ENCODE measurements around the gene PRRX2. TPM values are rescaled to one million over a fixed set of nuclear protein-coding genes. Genes with fewer than 3 reads are reported as not detected.

PRRX2 gene
- total RNA-seq, 1 donor, result 27.5 TPM

DNA sequence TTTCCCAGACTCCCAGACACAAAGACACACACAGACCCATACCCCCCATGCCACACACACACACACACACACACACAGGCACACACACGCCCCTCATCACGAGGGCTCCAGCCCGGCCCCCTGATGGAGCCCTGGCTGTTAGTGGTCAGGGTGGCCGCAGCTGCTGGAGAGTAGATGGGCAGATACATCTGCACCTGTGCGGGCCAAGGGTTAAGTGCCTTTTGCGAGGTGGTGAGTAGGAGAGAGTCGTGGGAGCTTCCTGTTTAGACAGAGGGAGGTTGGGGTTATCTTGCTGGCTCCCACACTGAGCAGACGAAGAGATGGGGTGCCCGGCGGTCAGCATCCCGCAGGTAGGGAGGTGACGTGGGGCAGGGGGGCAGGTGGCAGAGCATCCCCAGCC lies 8.2 kb downstream of the PRRX2 start:
- H3K79me2 ChIP-seq (ENCODE audit: insufficient read depth, low read length), result peaks cover 64% of the 10 kb centered on the region

DNA sequence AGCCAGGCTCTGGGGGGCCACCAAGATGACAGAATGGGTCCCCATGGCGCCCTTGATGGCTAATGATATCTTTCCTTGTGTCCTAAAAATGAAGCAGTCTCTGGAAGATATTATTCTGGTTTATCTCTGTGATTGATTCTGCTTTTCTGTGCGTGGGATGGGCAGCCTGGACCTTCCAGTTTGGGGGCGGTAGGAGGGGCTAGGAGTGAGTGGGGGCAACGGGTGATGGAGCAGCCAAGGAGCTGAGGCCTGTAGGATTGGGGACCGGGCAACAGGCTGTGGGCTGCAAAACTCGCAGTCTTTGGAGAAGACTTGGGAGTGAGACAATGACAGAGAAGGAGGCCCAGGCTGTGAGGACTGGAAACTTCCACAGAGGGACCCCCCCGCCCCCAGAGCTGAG lies 8.8 kb downstream of the PRRX2 start:
- Histone ChIP-seq H3K36me3 (ENCODE audit: insufficient read depth, low read length) (peaks cover 7% of the 10 kb centered on the region), H3K4me1 (ENCODE audit: insufficient read depth, low read length) (peaks cover 30% of the 10 kb centered on the region), H3K79me2 (ENCODE audit: insufficient read depth, low read length) (peaks cover 68% of the 10 kb centered on the region), H2AFZ (ENCODE audit: low read length) (no peak overlapping the region), H3K27ac (ENCODE audit: low read depth, low read length) (no peak overlapping the region), H3K27me3 (ENCODE audit: insufficient read depth, low read length) (no peaks in the 10 kb centered on the region), H3K4me2 (ENCODE audit: insufficient read depth, low read length) (no peak overlapping the region), H4K20me1 (ENCODE audit: insufficient read depth, low read length) (peaks cover 70% of the 10 kb centered on the region), H3K9me3 (ENCODE audit: low read depth, low read length) (no peaks in the 10 kb centered on the region), H3K4me3 (ENCODE audit: insufficient read depth, low read length) (no peak overlapping the region)
- TF ChIP-seq, protein P1, sequence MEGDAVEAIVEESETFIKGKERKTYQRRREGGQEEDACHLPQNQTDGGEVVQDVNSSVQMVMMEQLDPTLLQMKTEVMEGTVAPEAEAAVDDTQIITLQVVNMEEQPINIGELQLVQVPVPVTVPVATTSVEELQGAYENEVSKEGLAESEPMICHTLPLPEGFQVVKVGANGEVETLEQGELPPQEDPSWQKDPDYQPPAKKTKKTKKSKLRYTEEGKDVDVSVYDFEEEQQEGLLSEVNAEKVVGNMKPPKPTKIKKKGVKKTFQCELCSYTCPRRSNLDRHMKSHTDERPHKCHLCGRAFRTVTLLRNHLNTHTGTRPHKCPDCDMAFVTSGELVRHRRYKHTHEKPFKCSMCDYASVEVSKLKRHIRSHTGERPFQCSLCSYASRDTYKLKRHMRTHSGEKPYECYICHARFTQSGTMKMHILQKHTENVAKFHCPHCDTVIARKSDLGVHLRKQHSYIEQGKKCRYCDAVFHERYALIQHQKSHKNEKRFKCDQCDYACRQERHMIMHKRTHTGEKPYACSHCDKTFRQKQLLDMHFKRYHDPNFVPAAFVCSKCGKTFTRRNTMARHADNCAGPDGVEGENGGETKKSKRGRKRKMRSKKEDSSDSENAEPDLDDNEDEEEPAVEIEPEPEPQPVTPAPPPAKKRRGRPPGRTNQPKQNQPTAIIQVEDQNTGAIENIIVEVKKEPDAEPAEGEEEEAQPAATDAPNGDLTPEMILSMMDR (IDR thresholded peaks at IDR 0.05; ENCODE audit: extremely low read depth, low read depth, low read length), result no peak
- DNase-seq (ENCODE audit: insufficient read length, low spot score, missing footprints), result peak; percentile 57

More for the DNA sequence above, 8.2 kb downstream of the PRRX2 start:
- peak; percentile 48 for DNase-seq (ENCODE audit: insufficient read length, low spot score, missing footprints)
- Histone ChIP-seq H2AFZ (ENCODE audit: low read length) (no peak overlapping the region), H3K27me3 (ENCODE audit: insufficient read depth, low read length) (no peaks in the 10 kb centered on the region), H3K4me2 (ENCODE audit: insufficient read depth, low read length) (no peak overlapping the region), H3K36me3 (ENCODE audit: insufficient read depth, low read length) (peaks cover 7% of the 10 kb centered on the region), H3K4me1 (ENCODE audit: insufficient read depth, low read length) (peaks cover 36% of the 10 kb centered on the region), H3K4me3 (ENCODE audit: insufficient read depth, low read length) (no peak overlapping the region), H3K27ac (ENCODE audit: low read depth, low read length) (no peak overlapping the region), H3K9me3 (ENCODE audit: low read depth, low read length) (no peaks in the 10 kb centered on the region), H4K20me1 (ENCODE audit: insufficient read depth, low read length) (peaks cover 66% of the 10 kb centered on the region)
- TF ChIP-seq, protein P1 (IDR thresholded peaks at IDR 0.05; ENCODE audit: extremely low read depth, low read depth, low read length), result no peak

DNA sequence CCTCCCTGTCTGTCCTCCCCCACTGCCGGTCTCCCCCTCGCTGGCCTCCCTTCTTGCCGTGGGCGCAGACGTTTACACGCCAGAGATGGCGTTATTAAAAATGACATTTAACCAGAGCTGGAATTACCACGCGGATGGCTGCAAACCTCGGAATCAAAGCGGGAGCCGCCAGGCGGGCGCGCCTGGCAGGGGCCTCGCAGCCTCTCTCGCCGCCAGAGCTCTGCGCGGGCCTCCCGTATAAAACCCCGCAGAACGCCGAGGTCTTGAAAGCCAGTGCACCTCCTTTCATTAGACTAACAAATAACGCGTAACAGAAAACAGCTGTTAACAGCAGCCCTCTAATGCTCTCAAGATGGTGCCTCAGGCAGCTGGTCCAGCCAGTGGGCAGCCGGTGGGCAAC lies 10.2 kb downstream of the PRRX2 start:
- no peak overlapping the region for H3K27ac ChIP-seq (ENCODE audit: low read depth, low read length)
- TF ChIP-seq, protein P1 (IDR thresholded peaks at IDR 0.05; ENCODE audit: extremely low read depth, low read depth, low read length), result no peak
- peaks cover 4% of the 10 kb centered on the region for H3K36me3 ChIP-seq (ENCODE audit: insufficient read depth, low read length)
- no peak overlapping the region for H3K4me2 ChIP-seq (ENCODE audit: insufficient read depth, low read length)
- no peak overlapping the region for H2AFZ ChIP-seq (ENCODE audit: low read length)
- H4K20me1 ChIP-seq (ENCODE audit: insufficient read depth, low read length), result peaks cover 72% of the 10 kb centered on the region
- H3K79me2 ChIP-seq (ENCODE audit: insufficient read depth, low read length), result peaks cover 62% of the 10 kb centered on the region
- H3K4me3 ChIP-seq (ENCODE audit: insufficient read depth, low read length), result no peak overlapping the region
- H3K4me1 ChIP-seq (ENCODE audit: insufficient read depth, low read length), result peaks cover 23% of the 10 kb centered on the region
- DNase-seq (ENCODE audit: insufficient read length, low spot score, missing footprints), result peak; percentile 38
- H3K9me3 ChIP-seq (ENCODE audit: low read depth, low read length), result no peaks in the 10 kb centered on the region
- no peaks in the 10 kb centered on the region for H3K27me3 ChIP-seq (ENCODE audit: insufficient read depth, low read length)

DNA sequence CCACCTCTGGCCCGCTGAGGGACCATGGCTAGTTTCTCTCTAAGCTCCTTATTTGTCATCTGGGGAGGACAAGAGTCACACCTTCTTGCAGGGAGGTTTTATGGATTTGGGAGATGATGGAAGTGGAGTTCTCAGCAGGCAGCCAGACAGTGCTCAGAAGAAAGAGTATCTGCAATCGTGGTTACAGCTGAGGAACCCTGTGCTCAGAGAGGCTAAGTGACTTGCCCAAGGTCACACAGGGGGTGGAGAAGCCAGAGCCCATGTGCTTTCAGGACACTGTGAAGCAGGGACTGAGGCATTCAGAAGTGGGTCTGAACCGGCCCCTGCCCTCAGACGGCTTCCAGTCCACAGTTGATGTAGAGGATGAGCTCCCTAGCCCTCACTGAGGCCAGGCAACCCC lies 10.8 kb downstream of the PRRX2 start:
- no peaks in the 10 kb centered on the region for H3K27me3 ChIP-seq (ENCODE audit: insufficient read depth, low read length)
- no peaks in the 10 kb centered on the region for H3K36me3 ChIP-seq (ENCODE audit: insufficient read depth, low read length)
- H3K9me3 ChIP-seq (ENCODE audit: low read depth, low read length), result no peaks in the 10 kb centered on the region
- peak; percentile 73 for DNase-seq (ENCODE audit: insufficient read length, low spot score, missing footprints)
- peaks cover 16% of the 10 kb centered on the region for H3K4me1 ChIP-seq (ENCODE audit: insufficient read depth, low read length)
- TF ChIP-seq, protein P1 (IDR thresholded peaks at IDR 0.05; ENCODE audit: extremely low read depth, low read depth, low read length), result no peak
- H3K4me2 ChIP-seq (ENCODE audit: insufficient read depth, low read length), result no peak overlapping the region
- H3K4me3 ChIP-seq (ENCODE audit: insufficient read depth, low read length), result no peak overlapping the region
- peaks cover 70% of the 10 kb centered on the region for H4K20me1 ChIP-seq (ENCODE audit: insufficient read depth, low read length)
- H3K79me2 ChIP-seq (ENCODE audit: insufficient read depth, low read length), result peaks cover 57% of the 10 kb centered on the region
- H2AFZ ChIP-seq (ENCODE audit: low read length), result no peak overlapping the region
- H3K27ac ChIP-seq (ENCODE audit: low read depth, low read length), result no peak overlapping the region

Measured in osteoblast (primary cell).